ENCODE data around the gene C10orf105.

C10orf105 gene

GRCh38 chr10:71697938-71698709 is 21.5 kb downstream of the C10orf105 start:
- peak; percentile 28 for DNase-seq (ENCODE audit: low read depth)

- DNase-seq (ENCODE audit: low read depth) = peak; percentile 51
Measured at GRCh38 chr10:71696628-71697326, 22.8 kb downstream of the C10orf105 start.

DNA sequence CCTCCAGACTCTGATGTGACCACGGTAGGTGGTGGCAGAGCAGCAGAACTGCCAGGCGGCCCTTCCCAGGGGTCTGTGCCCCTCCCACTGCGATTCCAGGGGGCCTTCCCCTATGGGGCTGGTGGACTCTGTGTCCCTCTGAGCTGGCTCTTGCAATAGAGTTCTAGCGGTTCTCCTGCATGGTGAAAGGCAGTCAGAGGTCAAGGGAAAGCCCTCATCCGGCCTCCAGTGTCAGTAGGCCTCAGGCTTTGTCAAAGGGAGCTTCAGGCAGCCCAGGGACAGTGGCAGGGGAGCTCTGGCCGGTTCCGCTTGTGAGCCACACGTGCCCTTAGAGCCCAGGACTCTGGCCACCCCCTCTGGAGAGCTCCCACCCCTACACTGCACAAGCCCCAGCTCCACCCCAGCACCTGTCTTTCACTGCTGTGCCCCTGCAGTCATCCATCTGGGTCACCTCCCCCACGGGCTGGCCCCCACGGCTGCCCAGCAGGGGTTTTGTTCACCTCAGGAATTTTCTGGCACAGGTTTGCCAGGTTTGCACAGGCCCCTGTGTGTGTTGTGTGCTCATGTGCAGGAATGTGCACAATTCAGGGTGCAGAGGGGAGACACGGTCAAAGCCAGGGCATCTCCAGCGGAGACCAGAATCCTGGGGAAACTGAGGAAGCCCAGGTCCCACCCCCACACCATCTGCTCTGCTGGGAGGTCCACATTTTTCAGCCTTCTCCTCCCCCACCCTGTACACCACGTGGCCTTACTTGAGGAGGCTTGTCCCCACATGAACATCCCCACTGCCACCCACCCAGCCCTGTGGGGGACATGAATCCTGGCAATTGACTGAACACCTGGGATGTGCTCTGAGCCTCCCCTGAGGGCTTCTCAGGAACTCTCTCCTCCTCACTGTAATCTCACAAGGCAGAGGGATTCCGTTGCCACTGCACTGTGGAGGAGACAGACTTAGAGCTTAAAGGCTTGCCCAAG is 23.8 kb downstream of the C10orf105 start:
- DNase-seq (ENCODE audit: low read depth) = no peak

GRCh38 chr10:71694567-71694968 is 25.0 kb downstream of the C10orf105 start:
- no peak for DNase-seq (ENCODE audit: low read depth)

DNA sequence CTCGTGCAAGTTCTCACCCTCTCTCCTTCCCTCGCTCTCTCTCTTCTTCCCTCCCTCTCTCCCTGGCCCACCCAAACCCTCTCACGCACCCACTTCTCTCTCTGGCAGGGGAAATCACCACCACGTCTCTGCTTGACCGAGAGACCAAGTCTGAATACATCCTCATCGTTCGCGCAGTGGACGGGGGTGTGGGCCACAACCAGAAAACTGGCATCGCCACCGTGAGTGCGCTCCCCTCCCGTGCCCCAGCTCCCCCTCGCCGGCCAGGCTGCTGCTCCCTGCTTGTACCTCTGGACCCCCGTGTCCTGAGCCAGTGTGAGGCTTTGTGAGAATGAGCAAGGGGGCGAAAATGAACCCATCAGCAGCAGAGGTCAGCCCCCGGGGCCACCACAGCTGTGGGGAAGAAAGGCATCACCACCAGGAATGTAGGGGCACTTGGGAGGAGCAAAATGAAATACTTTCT is 25.5 kb downstream of the C10orf105 start:
- DNase-seq (ENCODE audit: low read depth) = no peak

GRCh38 chr10:71693377-71693776 is 26.2 kb downstream of the C10orf105 start:
- no peak for DNase-seq (ENCODE audit: low read depth)

DNA sequence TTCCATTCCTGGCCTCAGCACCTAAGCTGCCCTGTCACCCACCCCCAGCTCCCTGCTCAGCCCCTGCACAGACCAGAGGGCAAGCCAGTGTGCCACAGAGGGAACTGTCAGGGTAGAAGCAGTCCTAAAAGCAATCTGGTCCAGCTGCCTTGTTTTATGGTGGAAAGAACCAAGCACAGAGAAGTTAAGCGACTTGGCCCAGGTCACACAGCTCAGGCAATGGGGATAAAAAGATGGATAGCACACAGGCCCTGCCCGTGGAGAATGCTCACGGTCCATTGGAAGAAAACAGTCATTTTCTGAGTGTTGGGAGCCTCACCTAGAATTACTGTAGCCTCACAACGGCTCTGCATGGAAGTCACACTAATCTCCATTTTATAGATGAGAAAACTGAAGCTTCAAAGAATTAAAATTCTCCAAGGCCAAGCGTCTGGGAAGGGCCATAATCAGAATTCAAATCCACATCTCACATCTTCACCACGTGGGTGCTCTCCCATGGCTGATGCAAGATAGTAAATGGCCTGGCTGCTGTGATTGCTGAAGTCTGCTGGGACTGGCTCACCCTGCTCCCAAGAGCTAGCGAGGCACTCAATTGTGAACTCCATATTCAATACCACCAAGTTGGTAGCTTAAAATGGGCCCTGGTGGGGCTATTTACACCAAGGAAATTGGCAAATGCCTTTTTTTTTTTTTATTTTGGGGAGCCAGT is 26.8 kb downstream of the C10orf105 start:
- DNase-seq (ENCODE audit: low read depth) = no peak

- DNase-seq (ENCODE audit: low read depth) = no peak
Measured at GRCh38 chr10:71691405-71691804, 28.2 kb downstream of the C10orf105 start.

- no peak for DNase-seq (ENCODE audit: low read depth)
Measured at GRCh38 chr10:71690094-71690720, 29.4 kb downstream of the C10orf105 start.

DNA sequence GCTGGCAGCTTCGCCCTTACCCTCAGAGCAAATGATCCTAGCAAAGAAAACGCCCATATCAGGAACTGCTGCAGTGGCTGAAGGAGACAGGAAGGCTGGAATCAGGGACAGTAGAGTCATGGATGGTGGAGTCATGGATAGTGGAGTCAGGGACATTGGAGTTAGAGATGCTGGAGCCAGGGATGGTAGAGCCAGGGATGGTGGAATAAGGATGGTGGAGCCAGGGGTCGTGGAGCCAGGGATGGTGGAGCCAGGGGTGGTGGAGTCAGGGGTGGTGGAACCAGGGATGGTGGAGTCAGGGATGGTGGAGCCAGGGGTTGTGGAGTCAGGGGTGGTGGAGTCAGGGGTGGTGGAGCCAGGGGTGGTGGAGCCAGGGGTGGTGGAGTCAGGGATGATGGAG is 31.3 kb downstream of the C10orf105 start:
- no peak for DNase-seq (ENCODE audit: low read depth)

GRCh38 chr10:71687480-71687879 is 32.1 kb downstream of the C10orf105 start:
- DNase-seq (ENCODE audit: low read depth) = no peak

GRCh38 chr10:71687077-71687476 is 32.5 kb downstream of the C10orf105 start:
- DNase-seq (ENCODE audit: low read depth) = no peak

GRCh38 chr10:71685554-71686232 is 33.9 kb downstream of the C10orf105 start:
- DNase-seq (ENCODE audit: low read depth) = no peak

DNA sequence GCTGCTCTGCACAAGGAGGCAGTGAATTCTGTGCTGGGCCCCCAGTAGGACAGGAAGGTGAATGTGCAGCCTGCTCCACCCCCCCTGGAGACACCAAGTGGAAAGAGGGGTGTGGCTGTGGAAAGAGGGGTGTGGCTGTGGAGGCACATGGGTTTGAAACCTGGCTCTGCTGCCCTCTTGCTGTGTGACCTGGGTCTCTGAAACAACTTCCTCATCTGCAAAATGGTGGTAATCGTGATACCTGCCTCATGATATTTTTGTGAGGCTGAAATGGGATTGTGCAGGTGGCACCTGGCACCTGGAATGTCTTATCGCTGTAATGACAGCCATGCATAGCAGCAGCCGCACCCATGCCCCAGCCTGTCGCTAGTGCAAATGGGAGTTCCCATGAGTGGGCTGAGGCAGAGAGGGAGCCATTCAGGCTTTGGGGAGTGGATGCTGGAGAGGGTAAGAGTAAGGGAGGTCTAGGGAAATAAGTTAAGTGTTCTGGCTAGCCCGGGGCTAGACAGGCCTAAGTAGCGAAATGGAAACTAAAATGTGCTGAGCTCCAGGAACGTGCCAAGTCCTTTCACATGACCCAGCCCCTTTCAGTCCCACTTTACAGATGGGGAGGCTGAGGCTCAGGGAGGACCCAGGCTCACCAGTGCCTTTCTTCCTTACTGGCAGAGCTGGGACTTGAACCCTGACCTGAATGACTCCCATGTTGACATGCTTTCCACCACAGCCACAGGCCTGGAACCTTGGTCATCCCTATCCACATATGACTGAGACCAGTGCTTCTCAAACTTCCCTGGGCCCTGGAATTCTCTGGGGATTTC is 35.0 kb downstream of the C10orf105 start:
- no peak for DNase-seq (ENCODE audit: low read depth)

DNA sequence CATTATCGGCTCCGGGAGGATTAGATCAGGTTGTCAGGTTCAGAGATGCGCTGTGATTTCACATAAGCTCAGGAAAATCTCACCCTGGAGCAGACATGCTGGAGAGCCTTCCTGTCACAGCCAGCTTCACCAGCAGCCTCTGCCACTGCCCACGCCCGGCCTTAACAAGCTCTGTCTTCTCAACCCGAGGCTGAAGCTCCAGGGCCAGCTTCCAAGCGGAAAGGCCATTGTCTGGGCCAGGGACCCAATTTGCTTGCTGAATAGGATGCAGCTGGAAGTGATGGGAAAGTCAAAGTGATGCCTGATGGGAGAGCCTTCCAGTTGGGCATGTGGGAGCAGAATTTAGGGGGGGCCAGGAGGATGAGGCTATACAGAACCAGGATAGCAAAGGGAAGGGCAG is 36.3 kb downstream of the C10orf105 start:
- DNase-seq (ENCODE audit: low read depth) = no peak

DNA sequence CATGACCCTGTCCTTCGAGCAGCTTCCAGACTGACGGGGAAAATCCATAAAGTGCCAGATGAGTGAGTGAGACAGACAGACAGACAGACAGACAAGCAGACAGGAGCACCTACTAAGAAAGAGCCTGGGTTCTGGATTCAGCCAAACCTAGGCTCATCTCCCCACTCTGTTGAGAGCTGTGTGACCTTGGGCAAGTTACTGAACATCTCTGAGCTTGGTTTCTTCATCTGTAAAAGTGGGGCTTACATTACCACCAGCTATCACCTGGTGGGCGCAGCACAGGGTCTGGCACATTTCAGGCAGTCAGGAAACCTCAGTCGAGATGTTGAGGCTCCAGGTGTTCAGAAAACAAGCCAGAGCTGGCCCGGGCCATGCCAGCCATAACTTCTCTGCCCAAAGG is 37.6 kb downstream of the C10orf105 start:
- no peak for DNase-seq (ENCODE audit: low read depth)

- DNase-seq (ENCODE audit: low read depth) = no peak
Measured at GRCh38 chr10:71679425-71679824, 40.2 kb downstream of the C10orf105 start.

DNA sequence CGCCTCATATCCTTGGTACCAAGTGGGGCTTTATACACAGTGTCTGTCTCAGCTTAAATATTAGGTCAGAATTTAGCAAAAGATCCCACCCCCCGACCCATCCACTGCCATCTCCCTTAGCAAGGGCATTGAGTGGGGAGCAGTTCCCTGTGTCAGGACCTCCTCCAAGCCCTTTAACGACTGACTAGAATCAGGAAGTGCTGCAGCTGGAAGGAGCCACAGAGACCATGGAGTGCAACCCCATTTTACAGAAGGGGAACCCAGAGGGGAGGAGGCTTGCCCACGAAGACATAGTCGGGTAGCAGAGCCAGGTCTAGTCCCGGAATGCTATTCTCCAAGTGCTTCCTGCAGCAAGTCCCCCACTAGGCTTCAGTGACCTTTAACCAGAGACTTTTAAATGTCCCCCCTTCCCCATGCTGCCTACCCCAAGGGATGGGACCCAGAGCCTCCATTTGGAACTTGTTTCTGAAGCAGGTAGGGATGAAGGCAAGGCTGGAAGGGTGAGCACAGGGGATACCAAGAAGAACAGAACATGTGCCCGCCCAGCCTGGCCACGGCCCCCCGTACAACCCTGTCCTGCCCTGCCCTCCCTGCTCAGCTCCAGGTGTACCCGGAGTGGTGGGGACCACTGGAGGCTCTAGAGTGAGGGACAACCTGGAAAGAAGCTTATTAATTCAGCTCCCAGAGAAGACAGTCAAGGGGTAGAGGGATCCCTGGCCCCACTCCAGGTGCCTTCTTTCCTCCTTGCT is 41.3 kb downstream of the C10orf105 start:
- no peak for DNase-seq (ENCODE audit: low read depth)

- no peak for DNase-seq (ENCODE audit: low read depth)
Measured at GRCh38 chr10:71677261-71677660, 42.3 kb downstream of the C10orf105 start.
